ENCODE data around the gene ADGRV1.

Gene ADGRV1

DNA sequence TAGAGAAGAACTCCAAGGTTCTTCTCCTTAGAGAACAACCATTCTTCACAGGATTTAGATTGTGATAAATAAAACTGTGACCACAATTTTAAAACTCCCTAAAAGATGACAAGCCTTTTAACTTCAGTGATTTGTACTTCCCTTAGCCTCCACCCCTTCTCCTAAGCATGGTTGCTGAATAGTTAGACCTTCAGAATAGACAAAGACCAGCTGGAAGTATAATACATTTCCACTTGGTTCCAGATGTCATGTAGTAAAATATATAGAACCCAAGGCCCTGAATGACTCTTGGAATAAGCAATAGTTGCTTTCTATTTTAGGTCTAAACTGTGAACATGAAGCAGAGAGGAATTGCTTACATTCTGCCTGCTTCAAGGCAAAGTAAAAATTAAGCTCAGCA, 615.8 kb downstream of the ADGRV1 start:
- no peak overlapping the region for H3K27ac Mint-ChIP-seq
- no peak overlapping the region for H3K4me3 Mint-ChIP-seq
- no peaks in the 10 kb centered on the region for H3K27me3 Mint-ChIP-seq
- H3K36me3 Mint-ChIP-seq (ENCODE audit: low read depth): no peaks in the 10 kb centered on the region
- H3K9me3 Mint-ChIP-seq: no peaks in the 10 kb centered on the region
- H3K4me1 Mint-ChIP-seq (ENCODE audit: low read depth): peaks cover 12% of the 10 kb centered on the region
- intact Hi-C loops (cut with micrococcal nuclease): no loop called here

DNA sequence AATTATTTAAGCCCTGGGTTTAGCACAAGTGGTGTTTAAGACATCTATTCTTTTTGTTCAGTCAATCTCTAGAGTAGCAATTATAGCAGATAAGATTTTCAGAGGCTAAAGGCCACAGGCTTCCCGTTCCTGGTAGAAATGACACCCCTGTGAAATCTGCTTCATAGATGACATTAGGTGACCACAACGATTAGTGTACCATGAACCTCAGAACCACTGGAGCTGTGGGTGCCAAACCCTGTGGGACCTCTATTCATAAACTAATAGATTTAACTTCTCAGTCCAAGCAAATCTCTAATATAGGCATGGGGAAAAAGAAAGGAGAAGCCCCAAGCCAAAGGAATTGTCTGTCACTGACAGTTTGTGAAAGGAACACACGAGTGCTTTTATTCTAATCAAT, 617.1 kb downstream of the ADGRV1 start:
- Mint-ChIP-seq H3K36me3 (ENCODE audit: low read depth) (no peaks in the 10 kb centered on the region), H3K4me3 (no peak overlapping the region)
- intact Hi-C loops (cut with micrococcal nuclease): no loop called here

DNA sequence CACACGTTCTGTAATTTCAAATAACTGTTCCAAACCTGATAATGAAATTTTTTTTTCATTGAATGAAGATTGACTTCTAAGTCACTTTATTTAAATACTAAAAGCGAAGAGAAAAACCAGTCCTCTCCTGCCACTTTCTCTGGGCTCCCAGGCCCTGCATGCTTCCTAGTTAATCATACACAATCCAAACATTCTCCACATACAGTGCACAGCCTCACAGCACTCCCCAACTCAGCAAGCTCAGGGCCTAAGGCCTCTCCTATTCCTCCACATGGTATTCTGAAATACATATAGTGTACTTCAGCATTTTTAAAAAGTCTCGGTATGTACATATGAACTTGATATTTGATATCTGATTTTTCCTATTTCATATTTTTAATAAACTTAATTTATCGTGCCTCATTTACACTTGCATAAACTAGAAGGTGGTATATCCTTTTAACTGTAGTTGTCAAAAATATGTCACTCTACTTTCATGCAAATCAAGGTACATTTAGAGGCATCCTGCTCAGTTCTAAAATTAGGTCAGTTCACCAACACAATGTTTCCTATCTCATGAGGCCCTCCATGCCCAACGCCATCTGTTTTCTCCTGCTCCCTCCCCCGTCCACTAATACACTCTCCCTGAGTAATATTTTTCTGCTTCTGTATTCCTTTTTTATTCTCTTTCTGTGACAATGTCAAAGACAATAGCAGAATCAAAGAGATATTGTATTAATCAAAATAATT, 617.9 kb downstream of the ADGRV1 start:
- no peak overlapping the region for H3K4me3 Mint-ChIP-seq
- intact Hi-C loops (cut with micrococcal nuclease): no loop called here
- peaks cover 7% of the 10 kb centered on the region for H3K4me1 Mint-ChIP-seq (ENCODE audit: low read depth)
- H3K27me3 Mint-ChIP-seq: no peaks in the 10 kb centered on the region
- H3K9me3 Mint-ChIP-seq: no peaks in the 10 kb centered on the region
- no peak overlapping the region for H3K27ac Mint-ChIP-seq
- H3K36me3 Mint-ChIP-seq (ENCODE audit: low read depth): no peaks in the 10 kb centered on the region

More for the DNA sequence above, 617.1 kb downstream of the ADGRV1 start:
- Mint-ChIP-seq H3K27me3 (no peaks in the 10 kb centered on the region), H3K4me1 (ENCODE audit: low read depth) (peaks cover 5% of the 10 kb centered on the region), H3K9me3 (no peaks in the 10 kb centered on the region), H3K27ac (no peak overlapping the region)

DNA sequence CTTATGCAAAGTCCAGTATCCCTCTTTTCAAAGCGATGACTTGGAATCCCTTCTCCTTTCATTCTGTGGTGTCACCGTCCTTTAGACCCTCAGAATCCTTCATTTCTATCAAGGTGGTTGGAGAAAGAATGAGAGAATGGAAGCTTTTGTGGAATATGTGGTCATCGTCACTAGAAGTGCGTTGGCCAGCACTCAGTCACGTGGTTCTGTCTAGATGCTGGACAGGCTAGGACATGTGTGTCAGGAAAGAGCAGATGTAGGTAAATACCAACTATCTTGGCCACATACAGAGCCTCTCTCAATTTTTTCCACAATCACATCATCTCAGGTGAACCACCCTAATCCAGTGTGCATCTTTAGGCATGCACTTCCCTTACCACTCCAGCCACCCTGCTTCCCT, 618.5 kb downstream of the ADGRV1 start:
- Mint-ChIP-seq H3K4me1 (ENCODE audit: low read depth) (peaks cover 11% of the 10 kb centered on the region), H3K27me3 (no peaks in the 10 kb centered on the region), H3K9me3 (no peaks in the 10 kb centered on the region), H3K36me3 (ENCODE audit: low read depth) (no peaks in the 10 kb centered on the region), H3K27ac (no peak overlapping the region), H3K4me3 (no peak overlapping the region)
- intact Hi-C loops (cut with micrococcal nuclease): no loop called here

DNA sequence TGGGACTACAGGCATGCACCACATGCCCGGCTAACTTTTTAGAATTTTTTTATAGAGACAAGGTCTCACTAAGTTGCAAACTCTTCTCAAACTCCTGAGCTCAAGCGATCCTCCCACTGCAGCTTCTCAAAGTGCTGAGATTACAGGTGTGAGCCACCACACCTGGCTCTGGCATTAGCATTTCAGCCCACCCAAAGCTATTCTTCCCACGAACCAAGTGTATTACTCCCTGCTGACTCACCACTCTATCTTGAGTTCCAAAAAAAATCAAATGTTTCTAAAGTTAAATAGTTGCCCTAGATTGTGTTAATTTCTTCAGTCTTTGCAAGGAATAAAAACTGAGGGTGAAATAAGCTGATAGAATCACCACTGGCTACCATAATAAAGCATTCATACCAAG, 619.0 kb downstream of the ADGRV1 start:
- no peaks in the 10 kb centered on the region for H3K27me3 Mint-ChIP-seq
- no peak overlapping the region for H3K4me3 Mint-ChIP-seq
- intact Hi-C loops (cut with micrococcal nuclease): no loop called here
- H3K27ac Mint-ChIP-seq: no peak overlapping the region
- H3K9me3 Mint-ChIP-seq: no peaks in the 10 kb centered on the region
- H3K4me1 Mint-ChIP-seq (ENCODE audit: low read depth): peaks cover 16% of the 10 kb centered on the region
- no peaks in the 10 kb centered on the region for H3K36me3 Mint-ChIP-seq (ENCODE audit: low read depth)

DNA sequence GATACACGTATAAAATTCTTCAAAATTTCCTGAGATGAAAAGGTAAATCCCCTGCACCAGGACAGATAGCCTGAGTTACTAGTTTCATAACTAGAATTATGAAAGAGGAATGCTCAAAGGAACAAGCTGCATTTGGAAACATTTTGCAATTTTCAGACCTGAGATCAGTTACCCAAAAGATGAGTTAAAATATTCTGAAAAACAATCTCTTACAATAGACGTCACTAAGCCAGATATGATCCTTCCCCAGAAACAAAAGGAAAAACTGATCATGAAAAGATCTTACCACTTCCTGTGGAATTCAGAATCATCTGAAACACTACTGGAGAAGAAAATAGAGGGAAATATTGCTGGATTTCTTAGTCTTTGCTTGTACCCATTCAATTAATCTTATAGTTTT, 619.9 kb downstream of the ADGRV1 start:
- no peaks in the 10 kb centered on the region for H3K36me3 Mint-ChIP-seq (ENCODE audit: low read depth)
- H3K27ac Mint-ChIP-seq: no peak overlapping the region
- no peaks in the 10 kb centered on the region for H3K27me3 Mint-ChIP-seq
- H3K4me1 Mint-ChIP-seq (ENCODE audit: low read depth): peaks cover 23% of the 10 kb centered on the region
- no peak overlapping the region for H3K4me3 Mint-ChIP-seq
- no peaks in the 10 kb centered on the region for H3K9me3 Mint-ChIP-seq
- intact Hi-C loops (cut with micrococcal nuclease): no loop called here

DNA sequence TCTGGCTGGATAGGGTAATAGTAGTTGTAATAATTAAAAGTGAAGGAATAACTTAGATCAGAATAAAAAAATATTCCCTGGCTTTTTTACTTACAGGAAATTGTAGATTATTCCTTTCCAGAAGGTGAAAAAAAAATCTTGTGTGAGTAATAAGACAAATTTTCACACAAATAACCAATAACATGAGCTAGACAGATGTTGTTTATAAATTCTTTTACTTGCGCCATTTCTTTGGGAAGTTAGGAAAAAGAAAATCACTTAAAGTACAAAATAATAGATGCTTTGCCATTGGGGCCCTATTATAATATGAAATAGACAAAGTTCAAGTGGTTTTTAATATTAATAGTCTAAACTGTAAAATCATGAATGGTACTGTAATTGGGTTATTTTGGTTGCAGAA, 620.4 kb downstream of the ADGRV1 start:
- Mint-ChIP-seq H3K36me3 (ENCODE audit: low read depth) (no peaks in the 10 kb centered on the region), H3K9me3 (no peaks in the 10 kb centered on the region), H3K27me3 (no peaks in the 10 kb centered on the region), H3K4me1 (ENCODE audit: low read depth) (peaks cover 29% of the 10 kb centered on the region), H3K27ac (no peak overlapping the region), H3K4me3 (no peak overlapping the region)
- intact Hi-C loops (cut with micrococcal nuclease): no loop called here

DNA sequence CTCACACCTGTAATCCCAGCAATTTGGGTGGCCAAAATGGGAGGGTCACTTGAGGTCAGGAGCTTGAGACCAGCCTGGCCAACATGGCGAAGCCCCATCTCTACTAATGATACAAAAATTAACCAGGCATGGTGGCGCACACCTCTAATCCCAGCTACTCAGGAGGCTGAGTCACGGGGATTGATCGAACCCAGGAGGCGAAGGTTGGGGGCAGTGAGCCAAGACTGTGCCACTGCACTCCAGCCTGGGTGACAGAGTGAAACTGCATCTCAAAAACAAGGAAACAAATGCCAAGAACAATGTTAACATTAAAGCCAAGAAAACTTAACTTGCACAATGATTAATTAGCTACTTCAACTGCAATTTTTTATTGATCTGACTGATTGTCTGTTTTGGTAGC, 621.9 kb downstream of the ADGRV1 start:
- H3K27me3 Mint-ChIP-seq: no peaks in the 10 kb centered on the region

DNA sequence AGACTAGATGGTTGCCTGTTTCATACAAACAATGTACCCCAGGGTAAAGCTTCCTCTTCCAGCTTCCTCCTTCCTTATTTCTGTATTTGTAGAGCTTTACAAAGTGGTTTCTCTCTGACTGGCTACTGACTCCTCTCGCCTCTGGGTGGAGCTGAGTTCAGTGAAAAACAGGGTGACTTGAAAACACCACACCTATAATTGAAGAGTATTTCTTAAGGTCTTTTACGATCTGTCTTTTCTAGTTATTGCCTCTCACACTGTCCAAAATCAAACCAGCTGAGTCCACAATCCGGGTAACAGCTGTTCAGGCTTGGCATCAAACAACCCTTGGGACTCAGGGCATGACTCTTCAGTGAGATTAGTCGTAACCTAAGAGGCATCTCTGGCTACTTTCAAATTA, 624.2 kb downstream of the ADGRV1 start:
- H3K4me3 Mint-ChIP-seq: no peak overlapping the region
- H3K4me1 Mint-ChIP-seq (ENCODE audit: low read depth): peaks cover 45% of the 10 kb centered on the region

More for the DNA sequence above, 621.9 kb downstream of the ADGRV1 start:
- peaks cover 34% of the 10 kb centered on the region for H3K4me1 Mint-ChIP-seq (ENCODE audit: low read depth)
- intact Hi-C loops (cut with micrococcal nuclease): loop anchor here (5.0 kb wide), 1 partner anchor 202 kb away; the partner anchor contains the start of gene ARRDC3
- no peaks in the 10 kb centered on the region for H3K36me3 Mint-ChIP-seq (ENCODE audit: low read depth)
- H3K4me3 Mint-ChIP-seq: no peak overlapping the region
- H3K9me3 Mint-ChIP-seq: no peaks in the 10 kb centered on the region
- H3K27ac Mint-ChIP-seq: no peak overlapping the region

DNA sequence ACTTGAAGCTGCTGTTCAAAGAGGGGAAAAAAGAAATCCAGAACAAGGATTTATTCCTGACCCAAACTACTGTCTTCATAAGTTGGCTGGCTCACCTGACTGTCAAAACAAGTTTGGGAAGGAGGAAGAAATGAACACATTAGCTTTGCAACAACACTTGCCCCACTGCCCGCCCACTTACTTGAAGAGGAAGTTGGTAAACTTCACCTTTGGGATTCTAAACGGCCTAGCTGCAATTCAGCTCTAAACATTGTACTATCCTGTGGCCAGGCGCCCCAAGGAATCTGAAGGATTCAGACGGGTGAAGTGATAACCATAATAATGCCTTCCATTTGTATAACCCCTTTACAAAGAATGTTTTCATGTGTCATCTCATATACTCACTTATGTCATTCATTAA, 625.1 kb downstream of the ADGRV1 start:
- intact Hi-C loops (cut with micrococcal nuclease): loop anchor here (1.0 to 5.0 kb wide), 2 partner anchors 20 to 199 kb away; partner anchors contain the start of gene ARRDC3
- H3K27ac Mint-ChIP-seq: peak overlapping the region; percentile 85

More for the DNA sequence above, 624.2 kb downstream of the ADGRV1 start:
- intact Hi-C loops (cut with micrococcal nuclease): loop anchor here (1.0 to 5.0 kb wide), 2 partner anchors 19 to 200 kb away; partner anchors contain the start of gene ARRDC3
- Mint-ChIP-seq H3K9me3 (no peaks in the 10 kb centered on the region), H3K27me3 (no peaks in the 10 kb centered on the region), H3K27ac (peak overlapping the region; percentile 85), H3K36me3 (ENCODE audit: low read depth) (no peaks in the 10 kb centered on the region)

DNA sequence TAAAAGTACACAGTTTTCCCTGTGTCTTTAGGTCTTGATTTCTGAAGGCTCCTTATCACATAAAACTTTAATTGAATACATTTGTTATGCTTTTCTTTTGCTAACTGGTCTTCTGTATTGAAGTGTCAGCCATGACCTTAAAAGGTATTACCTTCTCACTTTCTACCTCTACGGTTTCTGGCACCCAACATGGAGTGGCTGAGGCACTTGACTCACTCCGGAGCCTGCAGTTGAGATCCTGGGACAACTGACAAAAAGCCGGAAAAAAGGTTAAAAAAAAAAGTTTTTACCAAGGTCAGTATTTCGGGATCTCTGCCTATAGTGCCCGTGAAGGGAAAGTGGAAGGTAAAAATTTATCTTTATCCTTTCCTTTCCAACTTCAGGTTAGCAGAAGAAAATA, 627.5 kb downstream of the ADGRV1 start:
- Mint-ChIP-seq H3K36me3 (ENCODE audit: low read depth) (no peaks in the 10 kb centered on the region), H3K4me1 (ENCODE audit: low read depth) (peaks cover 57% of the 10 kb centered on the region), H3K27ac (peak overlapping the region; percentile 63), H3K4me3 (no peak overlapping the region), H3K9me3 (no peaks in the 10 kb centered on the region), H3K27me3 (no peaks in the 10 kb centered on the region)
- intact Hi-C loops (cut with micrococcal nuclease): no loop called here

More for the DNA sequence above, 625.1 kb downstream of the ADGRV1 start:
- Mint-ChIP-seq H3K4me3 (peak overlapping the region; percentile 23), H3K9me3 (no peaks in the 10 kb centered on the region), H3K4me1 (ENCODE audit: low read depth) (peaks cover 45% of the 10 kb centered on the region), H3K36me3 (ENCODE audit: low read depth) (no peaks in the 10 kb centered on the region), H3K27me3 (no peaks in the 10 kb centered on the region)

DNA sequence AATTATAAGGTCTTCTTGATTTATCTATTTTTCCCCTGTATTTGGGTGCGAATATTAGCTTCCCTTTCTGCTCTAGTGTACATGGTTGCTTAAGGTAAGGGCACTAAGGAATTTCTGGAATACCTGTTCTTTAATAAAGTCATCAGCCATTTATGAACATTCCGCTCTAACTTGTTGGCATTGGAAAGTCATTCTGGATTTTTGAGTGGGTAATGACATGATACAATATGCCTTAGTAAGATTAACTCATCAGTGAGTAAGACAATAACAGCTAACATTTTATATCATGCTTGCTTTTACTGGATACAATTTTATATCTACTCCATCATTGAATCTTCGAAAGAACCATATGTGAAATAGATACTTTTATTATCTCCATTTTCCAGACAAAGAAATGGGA, 628.4 kb downstream of the ADGRV1 start:
- Mint-ChIP-seq H3K27me3 (no peaks in the 10 kb centered on the region), H3K36me3 (ENCODE audit: low read depth) (no peaks in the 10 kb centered on the region), H3K4me1 (ENCODE audit: low read depth) (peaks cover 51% of the 10 kb centered on the region), H3K27ac (peak overlapping the region; percentile 16), H3K9me3 (no peaks in the 10 kb centered on the region), H3K4me3 (no peak overlapping the region)
- intact Hi-C loops (cut with micrococcal nuclease): no loop called here

DNA sequence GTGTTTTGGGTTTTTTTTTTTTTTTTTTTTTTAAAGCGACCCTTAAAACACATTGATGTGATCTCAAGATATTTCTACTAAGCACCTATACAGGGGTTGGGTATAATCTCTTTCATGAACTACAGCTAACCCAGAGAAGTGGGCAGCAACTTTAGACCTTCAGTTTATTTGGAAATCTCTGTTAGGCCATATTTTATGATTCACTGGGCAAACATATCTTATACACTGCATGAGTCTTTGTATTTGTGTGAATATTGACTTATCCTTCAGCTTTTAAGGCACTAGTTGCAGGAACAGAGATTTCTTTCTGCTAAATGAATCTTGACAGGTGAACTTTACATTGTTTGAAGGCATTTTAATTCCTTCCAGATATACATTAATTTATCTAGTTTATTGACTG, 630.2 kb downstream of the ADGRV1 start:
- Mint-ChIP-seq H3K36me3 (ENCODE audit: low read depth) (no peaks in the 10 kb centered on the region), H3K4me1 (ENCODE audit: low read depth) (peaks cover 35% of the 10 kb centered on the region), H3K4me3 (no peak overlapping the region), H3K9me3 (no peaks in the 10 kb centered on the region), H3K27me3 (no peaks in the 10 kb centered on the region), H3K27ac (no peak overlapping the region)
- intact Hi-C loops (cut with micrococcal nuclease): no loop called here

DNA sequence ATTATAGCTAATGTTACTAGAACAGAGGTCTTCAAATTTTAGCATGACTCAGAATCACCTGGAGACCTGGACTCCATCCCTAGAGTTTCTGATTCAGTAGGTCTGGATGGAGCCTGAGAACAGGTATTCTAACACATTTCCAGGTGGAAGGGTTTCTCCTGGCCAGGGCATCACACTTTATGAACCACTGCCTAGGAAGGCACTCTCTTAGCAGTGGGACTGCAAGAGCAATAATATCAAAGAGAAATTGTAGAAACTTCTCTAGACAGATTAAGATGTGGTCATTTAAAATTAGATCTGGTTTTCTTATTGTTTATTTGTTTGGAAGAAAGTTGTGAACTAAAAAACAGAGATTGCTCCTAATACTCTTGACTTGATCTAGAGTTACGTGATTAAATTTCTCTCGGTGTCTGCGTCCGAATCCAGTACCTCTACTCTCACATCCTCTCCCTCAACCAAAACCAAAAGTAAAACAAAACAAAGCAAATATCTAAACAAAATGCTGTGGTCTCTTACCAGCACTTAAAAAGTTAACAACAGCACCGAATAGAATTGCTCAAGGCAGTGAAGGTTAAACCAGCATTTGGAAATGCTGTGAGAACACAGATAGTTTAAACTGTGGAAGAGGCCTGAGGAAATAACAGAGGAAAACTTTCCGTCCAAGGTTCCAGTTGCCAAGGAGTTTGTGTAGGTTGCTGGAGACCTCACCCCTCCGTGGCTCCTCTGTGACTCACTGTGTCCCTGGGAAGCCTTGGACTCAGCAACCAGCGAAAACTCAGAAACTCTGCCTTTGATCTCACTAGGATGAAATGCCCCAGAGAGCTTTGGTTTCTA, 631.1 kb downstream of the ADGRV1 start:
- H3K36me3 Mint-ChIP-seq (ENCODE audit: low read depth): no peaks in the 10 kb centered on the region
- H3K4me3 Mint-ChIP-seq: peak overlapping the region; percentile 60

More for the DNA sequence above, 631.1 kb downstream of the ADGRV1 start:
- Mint-ChIP-seq H3K4me1 (ENCODE audit: low read depth) (peaks cover 30% of the 10 kb centered on the region), H3K27ac (peak overlapping the region; percentile 93), H3K27me3 (no peaks in the 10 kb centered on the region), H3K9me3 (no peaks in the 10 kb centered on the region)
- intact Hi-C loops (cut with micrococcal nuclease): no loop called here

Data from dendritic cell treated with granulocyte-macrophage colony-stimulating factor and Interleukin-4, amounts not matched to agents 40 ng/mL and 50 ng/mL, for 4 days (primary cell).